Hippocampal formation (tissue), 2 donors: ENCODE measurements around the gene DYNC2LI1.

Experiments
- DNase-seq, 2 donors: peaks; one replicate each; lab custom pipeline; 2025; lab: John Stamatoyannopoulos, UW

The DYNC2LI1 gene

GRCh38 chr2:43763091-43763490 is 10.7 kb upstream of the DYNC2LI1 start:
- DNase-seq, result no peak

GRCh38 chr2:43764086-43764705 is 9.6 kb upstream of the DYNC2LI1 start:
- DNase-seq, result no peak

DNA sequence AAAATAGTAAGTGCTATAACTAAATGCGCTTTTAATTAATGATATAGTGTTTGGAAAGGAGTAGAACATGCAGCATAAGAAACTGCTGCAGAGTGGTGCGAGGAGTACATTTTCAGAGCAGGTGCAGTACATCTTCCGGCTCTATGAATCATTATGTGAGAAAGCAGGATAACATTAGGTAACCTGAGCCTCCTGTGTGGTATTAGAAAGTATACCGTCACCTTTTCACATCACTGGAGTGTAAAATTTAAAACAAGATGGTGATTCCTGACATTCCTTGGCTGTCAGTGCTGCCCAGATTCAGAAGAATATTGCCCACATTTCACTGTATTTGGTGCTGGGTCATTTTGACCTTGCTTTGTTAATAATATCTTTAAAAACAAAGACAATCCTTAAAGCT is 7.8 kb upstream of the DYNC2LI1 start:
- DNase-seq, result no peak

DNA sequence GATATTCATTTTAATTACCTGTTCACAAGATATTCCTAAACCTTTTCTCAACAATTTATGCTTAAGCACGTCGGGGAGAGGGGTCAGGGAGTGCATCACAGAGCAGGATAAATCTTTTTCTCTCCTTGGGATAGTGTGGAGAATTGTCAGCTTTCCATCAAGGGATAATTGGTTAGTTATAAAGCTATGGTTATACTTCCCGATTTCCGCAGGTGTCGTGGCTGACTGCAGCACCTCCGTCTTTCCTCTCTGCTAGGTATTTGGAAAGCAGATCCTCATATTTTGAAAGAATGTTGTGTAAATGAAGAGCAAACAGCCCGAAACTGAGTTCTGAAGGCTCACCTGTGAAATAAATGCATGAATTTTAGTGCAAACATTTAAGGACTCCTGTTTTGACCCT is 778 bp downstream of the DYNC2LI1 start:
- no peak for DNase-seq

GRCh38 chr2:43776324-43776723 is 2.5 kb downstream of the DYNC2LI1 start:
- no peak for DNase-seq

DNA sequence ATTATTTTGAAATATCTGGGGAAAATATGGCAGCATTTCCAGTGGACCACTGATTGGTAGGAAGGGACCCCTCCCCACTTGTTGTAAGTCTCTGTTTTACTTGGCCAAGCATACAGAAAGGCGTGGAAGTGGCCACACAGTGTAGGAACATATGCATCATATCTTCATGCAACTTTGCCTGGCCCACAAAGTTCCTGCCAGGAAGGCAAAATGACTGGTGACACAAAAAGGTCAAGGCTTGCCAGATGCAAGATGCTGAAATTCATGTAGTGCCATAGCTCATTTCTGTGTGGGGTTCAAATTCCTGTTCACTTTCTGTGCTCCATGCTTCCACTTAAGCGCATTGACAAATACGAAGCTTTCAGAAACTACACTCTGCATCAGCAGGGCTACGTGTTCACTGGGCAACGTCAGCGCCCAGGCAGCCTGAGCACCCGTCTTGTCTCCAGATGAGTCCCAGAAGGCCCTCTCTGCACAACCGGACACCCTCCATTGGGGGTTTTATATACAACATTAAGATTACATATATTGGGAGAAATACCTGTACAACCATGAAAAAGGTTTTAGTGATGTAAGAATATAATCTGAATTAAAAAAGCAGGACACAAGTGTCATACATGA is 3.6 kb downstream of the DYNC2LI1 start:
- no peak for DNase-seq

GRCh38 chr2:43778233-43778632 is 4.4 kb downstream of the DYNC2LI1 start:
- DNase-seq, result no peak

GRCh38 chr2:43787895-43788294 is 14.1 kb downstream of the DYNC2LI1 start:
- DNase-seq, result no peak

DNA sequence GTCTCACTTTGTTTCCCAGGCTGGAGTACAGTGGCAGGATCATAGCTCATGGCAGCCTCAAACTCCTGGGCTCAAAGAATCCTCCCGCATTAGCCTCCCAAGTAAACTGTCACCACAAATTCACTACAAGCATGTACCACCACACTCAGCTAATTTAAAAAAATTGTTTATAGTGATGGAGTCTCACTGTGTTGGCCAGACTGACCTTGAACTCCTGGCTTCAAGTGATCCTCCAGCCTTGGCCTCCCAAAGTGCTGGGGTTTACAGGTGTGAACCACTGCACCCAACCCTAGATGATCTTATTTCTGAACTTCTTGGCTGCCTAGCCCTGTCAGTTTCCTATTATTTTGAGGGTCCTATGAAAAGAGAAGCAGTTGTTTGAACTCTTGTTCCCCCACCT is 14.8 kb downstream of the DYNC2LI1 start:
- DNase-seq, result no peak

DNA sequence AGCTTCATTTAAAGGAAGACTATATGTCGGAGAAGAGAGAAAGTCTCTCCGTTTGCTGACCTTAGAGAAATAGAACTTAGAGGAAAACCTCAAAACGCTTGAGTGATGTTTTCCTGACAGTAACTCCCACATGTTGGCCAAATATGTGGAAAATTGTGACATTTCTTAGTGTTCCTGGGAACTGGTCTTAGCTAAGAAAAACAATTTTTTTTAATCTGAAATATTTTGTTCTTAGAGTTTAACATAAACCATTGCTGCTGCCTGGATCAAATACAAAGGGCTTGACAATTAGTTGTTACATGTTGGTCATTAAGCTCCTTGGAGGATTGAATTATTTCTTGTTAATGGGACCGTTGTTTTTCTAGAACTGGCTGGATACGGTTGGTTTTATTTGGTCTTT is 16.3 kb downstream of the DYNC2LI1 start:
- no peak for DNase-seq

GRCh38 chr2:43791035-43791765 is 17.4 kb downstream of the DYNC2LI1 start:
- DNase-seq, result no peak

- no peak for DNase-seq
Measured at GRCh38 chr2:43792653-43793052, 18.8 kb downstream of the DYNC2LI1 start.

DNA sequence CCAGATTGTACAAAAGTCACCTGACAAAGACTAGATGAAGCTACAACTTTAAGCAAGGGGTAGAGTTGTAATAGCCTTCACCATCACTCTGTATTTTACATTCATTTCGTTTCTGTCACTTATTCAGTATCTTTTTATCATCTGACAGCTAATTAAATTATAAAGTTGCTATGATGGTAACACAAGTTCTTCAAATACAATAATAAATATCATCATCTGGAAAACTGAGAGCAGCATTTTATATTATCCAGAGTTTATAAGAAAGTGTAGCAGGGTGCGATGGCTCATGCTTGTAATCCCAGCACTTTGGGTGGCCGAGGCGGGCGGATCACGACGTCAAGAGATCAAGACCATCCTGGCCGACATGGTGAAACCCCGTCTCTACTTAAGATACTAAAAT is 21.1 kb downstream of the DYNC2LI1 start:
- no peak for DNase-seq

DNA sequence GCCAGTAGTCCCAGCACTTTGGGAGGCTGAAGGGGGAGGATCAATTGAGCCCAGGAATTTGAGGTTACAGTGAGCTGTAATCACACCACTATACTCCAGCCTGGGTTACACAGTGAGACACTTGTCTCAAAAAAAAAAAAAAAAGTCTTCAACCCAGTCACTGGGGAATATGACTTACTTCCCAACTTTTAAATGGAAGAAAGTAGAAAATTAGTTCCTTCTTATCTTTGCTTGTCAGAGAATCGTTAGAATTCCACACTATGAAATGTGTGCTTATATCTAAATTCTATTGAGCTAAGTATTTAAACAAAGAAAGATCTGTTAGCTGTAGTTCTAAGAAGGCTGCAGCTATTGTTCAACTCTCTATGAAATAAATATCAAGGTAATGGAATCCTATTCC is 22.4 kb downstream of the DYNC2LI1 start:
- no peak for DNase-seq

GRCh38 chr2:43798300-43798699 is 24.5 kb downstream of the DYNC2LI1 start:
- no peak for DNase-seq

DNA sequence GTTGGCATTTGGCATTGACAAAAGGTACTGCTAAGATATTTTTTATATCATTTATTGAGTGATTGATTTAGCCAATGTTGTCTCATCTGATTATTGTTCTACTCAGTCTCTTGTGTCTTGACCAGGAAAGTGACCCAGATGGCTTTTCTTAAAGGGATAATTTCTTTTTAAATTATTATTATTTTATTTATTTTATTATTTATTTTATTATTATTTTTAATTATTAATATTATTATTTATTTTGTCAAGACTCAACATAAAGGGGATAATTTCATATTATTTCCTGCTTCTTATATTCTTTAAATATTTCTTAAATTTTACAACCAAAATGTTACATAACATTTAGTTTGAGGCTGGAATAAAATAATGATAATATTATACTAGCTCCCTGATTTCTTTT is 27.1 kb downstream of the DYNC2LI1 start:
- DNase-seq, result no peak

DNA sequence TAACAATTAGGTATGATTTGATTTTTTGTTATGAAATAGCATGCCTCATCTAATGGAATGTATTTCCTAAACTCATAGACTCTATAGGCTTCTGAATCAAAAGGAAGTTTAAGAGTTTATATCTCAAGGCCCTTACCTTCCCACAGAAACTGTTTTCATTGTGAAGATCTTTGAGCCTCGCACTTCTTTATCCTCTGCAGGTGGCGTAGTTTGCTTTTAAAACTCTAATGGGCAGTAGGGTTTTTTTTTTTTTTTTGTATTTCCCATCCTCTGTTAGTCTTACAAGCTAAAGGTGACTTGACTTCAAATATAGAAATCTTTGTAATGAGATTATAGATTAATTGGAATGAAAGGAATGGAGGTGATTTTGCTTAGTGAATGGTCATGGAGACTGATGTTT is 28.3 kb downstream of the DYNC2LI1 start:
- no peak for DNase-seq

- no peak for DNase-seq
Measured at GRCh38 chr2:43803113-43803512, 29.3 kb downstream of the DYNC2LI1 start.

DNA sequence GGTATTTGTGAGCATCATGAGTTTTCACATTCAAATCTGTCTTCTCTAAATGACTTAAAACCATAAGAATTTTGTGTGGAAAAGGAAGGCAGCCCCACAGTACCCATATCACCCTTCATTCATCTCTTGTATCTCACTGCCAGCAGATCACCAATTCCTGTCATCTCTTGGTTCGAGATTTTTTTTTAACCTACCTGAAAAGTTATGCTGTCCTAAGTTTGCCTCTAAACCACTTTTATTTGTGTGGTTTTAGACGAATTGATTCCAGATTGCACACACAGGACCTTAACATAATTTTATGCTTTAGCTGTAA is 32.8 kb downstream of the DYNC2LI1 start:
- DNase-seq, result no peak

GRCh38 chr2:43810452-43810851 is 36.6 kb downstream of the DYNC2LI1 start:
- DNase-seq, result no peak

DNA sequence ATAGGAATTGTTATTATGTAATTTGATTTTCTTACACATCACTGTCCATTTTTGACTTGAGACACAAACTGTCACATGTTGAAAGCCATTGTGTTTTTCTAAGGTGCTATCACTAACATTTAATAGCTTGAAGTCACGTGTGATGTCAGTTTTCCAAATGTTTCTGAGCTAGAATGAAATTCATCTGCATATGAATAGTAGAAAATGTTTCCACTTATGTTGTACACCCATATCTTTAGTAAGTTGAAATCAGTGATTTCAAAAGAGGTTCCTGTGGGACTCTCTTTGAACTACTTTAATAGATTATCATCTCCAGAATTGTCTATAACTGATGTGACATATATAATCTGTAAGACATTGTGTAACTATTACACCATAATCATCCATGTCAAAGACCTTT is 37.0 kb downstream of the DYNC2LI1 start:
- DNase-seq, result no peak

DNA sequence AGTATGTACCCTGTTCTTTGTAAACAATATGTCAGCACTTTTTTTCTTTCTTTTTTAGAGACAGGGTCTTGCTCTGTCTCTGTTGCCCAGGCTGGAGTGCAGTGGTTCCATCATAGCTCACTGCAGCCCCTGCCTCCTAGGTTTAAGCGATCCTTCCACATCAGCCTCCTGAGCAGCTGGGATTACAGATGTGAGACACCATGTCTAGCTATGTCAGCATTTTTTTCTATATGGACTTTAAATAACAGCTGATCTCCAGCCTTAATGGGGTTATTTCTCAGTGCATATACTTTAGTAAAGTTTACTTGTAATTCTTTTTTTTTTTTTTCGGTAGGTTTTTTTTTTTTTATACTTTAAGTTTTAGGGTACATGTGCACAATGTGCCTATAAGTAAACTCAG is 38.2 kb downstream of the DYNC2LI1 start:
- no peak for DNase-seq

GRCh38 chr2:43812947-43813346 is 39.1 kb downstream of the DYNC2LI1 start:
- DNase-seq, result no peak

- DNase-seq, result no peak
Measured at GRCh38 chr2:43814711-43815110, 40.9 kb downstream of the DYNC2LI1 start.
